Measurements from ENCODE around the gene ZNF544. TPM values are rescaled to one million over a fixed set of nuclear protein-coding genes. Genes with fewer than 3 reads are reported as not detected.

The ZNF544 gene
- total and polyA plus RNA-seq, 2 donors (not counting 1 experiment from before 2014, with no cell fraction given) = 37.1 to 65.7 TPM

GRCh38 chr19:58279042-58279924 lies 50.6 kb downstream of the ZNF544 start:
- peak overlapping the region; percentile 59 to 98 (median 95) for H3K4me3 ChIP-seq (ENCODE audit: control extremely low read depth in 1 of 5, extremely low read depth in 1 of 5, insufficient read depth in 1 of 5, low read depth in 2 of 5, low read length in 4 of 5)

More at GRCh38 chr19:58279042-58279924, 50.6 kb downstream of the ZNF544 start:
- peak overlapping the region; percentile 93 for H3K27ac Mint-ChIP-seq
- H3K27me3 Mint-ChIP-seq = no peaks in the 10 kb centered on the region
- DNase-seq (no peak), ATAC-seq (ENCODE audit: low read depth) (no peak)
- H3K4me1 Mint-ChIP-seq = peaks cover 38% of the 10 kb centered on the region
- Histone ChIP-seq H3K79me2 (ENCODE audit: control insufficient read depth, insufficient read depth, low read length) (peaks cover 40% of the 10 kb centered on the region), H3K27ac (ENCODE audit: low read length in 2 of 2) (peak overlapping the region; percentile 73 to 86), H3K4me1 (ENCODE audit: control insufficient read depth in 2 of 2, insufficient read depth in 2 of 2, low read length in 2 of 2) (peaks cover 13 to 19% of the 10 kb centered on the region in 2 donors), H3K4me2 (replicated peaks; ENCODE audit: low read depth, low read length, poor library complexity, severe bottlenecking) (peak overlapping the region; percentile 95), H3K36me3 (replicated peaks in 1 of 2; ENCODE audit: control extremely low read depth in 1 of 2, control insufficient read depth in 1 of 2, extremely low read depth in 1 of 2, insufficient read depth in 2 of 2, low read length in 1 of 2) (peaks cover 1 to 2% of the 10 kb centered on the region in 2 experiments), H4K20me1 (ENCODE audit: control insufficient read depth, insufficient read depth, low read length, poor library complexity, severe bottlenecking) (no peaks in the 10 kb centered on the region), H3K27me3 (replicated peaks in 1 of 4; ENCODE audit: control extremely low read depth in 1 of 4, control insufficient read depth in 3 of 4, insufficient read depth in 4 of 4, low read length in 3 of 4) (no peaks in the 10 kb centered on the region), H3K9ac (ENCODE audit: low read length) (peak overlapping the region; percentile 99), H3K9me3 (ENCODE audit: control extremely low read depth in 1 of 3, control insufficient read depth in 2 of 3, insufficient read depth in 1 of 3, low read length in 2 of 3) (peaks cover 0 to 20% (median 2%) of the 10 kb centered on the region in 3 donors), H2AFZ (ENCODE audit: insufficient read depth, low read depth, low read length, poor library complexity, severe bottlenecking) (peak overlapping the region; percentile 100)
- WGBS (ENCODE audit: insufficient coverage) = 3% methylated on average over 56 of the region's 60 CpGs
- POLR2A ChIA-PET = interaction anchor here (0.5 to 1.5 kb wide), 11 partner anchors 8 to 552 kb away, joined by 3 to 9 read pairs (median 3); partner anchors contain the start of genes CHMP2A, ERVK3-1, ZNF274 and ZNF497
- CTCF ChIA-PET = interaction anchor here (0.7 kb wide), 2 partner anchors 47 to 155 kb away, joined by 3 read pairs; partner anchors contain the start of gene ZSCAN22
- peak overlapping the region; percentile 91 for H3K4me3 Mint-ChIP-seq
- TF ChIP-seq CTCF (IDR thresholded peaks at IDR 0.05) = no peak
- TF ChIP-seq EZH2 (IDR thresholded peaks at IDR 0.05; ENCODE audit: borderline replicate concordance, insufficient read depth, low read depth, low read length, poor library complexity, severe bottlenecking) = no peak
- no peaks in the 10 kb centered on the region for H3K9me3 Mint-ChIP-seq (ENCODE audit: insufficient read depth)
- intact Hi-C loops (cut with micrococcal nuclease) = no loop called here
